ENCODE results near the gene LRFN4.
A peak's percentile ranks its signal among the peaks of the same experiment; 100 is the strongest.

The LRFN4 gene

DNA sequence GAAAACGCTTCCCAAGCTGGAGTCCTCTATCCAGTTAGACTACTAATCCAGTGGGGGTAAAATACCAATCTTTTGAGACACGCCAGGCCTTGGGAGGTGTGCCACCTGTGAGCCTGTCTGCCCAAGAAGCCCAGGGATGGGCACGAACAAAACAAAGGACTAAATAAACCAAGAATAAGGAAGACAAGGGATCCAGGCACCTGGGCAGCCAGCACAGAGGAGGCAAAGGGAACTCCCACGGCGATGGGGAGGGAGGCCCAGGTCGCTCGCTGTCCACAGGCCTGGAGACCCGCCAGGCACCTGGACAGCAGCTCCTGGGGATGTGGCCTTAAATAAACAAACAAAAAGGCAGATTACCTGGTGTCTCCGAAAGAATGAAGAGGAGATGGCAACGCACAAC, 31.4 kb downstream of the LRFN4 start:
- TF ChIP-seq, protein P1, sequence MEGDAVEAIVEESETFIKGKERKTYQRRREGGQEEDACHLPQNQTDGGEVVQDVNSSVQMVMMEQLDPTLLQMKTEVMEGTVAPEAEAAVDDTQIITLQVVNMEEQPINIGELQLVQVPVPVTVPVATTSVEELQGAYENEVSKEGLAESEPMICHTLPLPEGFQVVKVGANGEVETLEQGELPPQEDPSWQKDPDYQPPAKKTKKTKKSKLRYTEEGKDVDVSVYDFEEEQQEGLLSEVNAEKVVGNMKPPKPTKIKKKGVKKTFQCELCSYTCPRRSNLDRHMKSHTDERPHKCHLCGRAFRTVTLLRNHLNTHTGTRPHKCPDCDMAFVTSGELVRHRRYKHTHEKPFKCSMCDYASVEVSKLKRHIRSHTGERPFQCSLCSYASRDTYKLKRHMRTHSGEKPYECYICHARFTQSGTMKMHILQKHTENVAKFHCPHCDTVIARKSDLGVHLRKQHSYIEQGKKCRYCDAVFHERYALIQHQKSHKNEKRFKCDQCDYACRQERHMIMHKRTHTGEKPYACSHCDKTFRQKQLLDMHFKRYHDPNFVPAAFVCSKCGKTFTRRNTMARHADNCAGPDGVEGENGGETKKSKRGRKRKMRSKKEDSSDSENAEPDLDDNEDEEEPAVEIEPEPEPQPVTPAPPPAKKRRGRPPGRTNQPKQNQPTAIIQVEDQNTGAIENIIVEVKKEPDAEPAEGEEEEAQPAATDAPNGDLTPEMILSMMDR (IDR thresholded peaks at IDR 0.05; ENCODE audit: extremely low read depth, missing control alignments): no peak
- no peak for DNase-seq (ENCODE audit: low spot score)

DNA sequence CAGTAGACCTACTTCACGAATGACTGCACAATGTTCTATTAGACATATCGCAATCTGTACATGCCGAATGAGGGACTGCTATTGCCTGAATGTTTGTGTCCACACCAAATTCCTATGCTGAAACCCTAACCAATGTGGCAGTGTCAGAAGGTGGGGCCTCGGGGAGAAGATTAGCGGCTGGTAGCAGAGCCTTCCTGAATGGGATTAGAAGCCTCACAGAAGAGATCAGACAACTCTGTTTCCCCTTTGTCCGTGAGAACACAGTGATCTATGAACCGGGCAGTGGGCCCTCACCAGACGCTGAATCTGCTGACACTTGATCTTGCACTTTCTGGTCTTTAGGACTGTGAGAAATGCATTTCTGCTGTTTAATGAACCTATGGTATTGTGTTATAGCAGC, 33.1 kb downstream of the LRFN4 start:
- DNase-seq (ENCODE audit: low spot score): no peak
- TF ChIP-seq, protein P1 (IDR thresholded peaks at IDR 0.05; ENCODE audit: extremely low read depth, missing control alignments): no peak

DNA sequence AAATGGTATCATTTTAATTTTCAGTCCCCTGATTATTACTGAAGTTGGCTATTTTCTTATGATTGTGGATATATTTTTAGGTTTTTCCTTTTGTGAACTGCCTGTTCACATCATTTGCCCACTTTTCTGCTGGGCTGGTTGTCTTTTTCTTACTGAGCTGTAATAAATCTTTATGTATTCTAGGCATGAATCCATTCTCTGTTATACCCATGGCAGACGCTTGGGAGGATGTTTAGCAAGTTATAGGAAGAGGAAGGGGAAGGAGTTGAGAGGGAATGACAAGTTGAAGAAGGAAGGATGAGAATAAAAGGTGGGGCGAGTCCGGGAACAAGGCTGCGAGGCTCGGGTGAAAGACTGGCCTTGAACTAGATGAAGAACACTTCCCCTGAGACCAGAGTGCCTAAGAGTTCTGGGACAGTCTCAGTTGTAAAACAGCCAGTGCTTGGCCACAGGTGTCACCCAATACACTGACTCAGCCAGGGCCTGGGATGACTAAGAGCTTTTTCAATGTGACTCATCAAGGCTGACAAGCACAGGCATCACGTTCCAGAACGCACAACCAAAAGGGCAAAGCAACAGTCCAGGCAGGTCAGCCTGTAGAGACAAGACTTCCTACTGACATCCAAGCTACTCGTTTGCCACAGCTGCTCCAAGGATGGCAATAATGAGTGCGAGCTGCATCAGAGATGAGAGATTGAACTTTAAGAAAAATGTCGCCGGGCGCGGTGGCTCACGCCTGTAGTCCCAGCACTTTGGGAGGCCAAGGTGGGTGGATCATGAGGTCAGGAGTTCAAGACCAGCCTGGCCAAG, 35.2 kb downstream of the LRFN4 start:
- peak; percentile 88 for DNase-seq (ENCODE audit: low spot score)

DNA sequence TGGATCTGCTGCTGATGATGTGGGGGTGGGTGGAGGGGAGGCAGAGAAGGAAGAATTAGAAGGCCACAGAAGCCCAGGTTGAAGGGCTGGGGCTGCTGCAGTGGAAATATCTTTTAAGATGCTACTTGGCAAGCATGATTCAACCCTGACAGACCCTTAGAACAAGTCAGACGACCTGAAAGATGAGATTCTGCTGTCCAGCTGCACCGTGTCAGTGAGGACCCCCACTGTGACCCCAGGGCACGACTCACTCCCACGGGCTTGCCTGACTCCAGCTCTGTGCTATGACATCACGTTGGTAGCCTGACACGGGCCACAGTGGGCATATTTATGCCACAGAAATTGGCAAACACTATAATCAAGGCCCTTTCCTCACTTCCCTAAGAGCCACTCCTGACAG, 36.0 kb downstream of the LRFN4 start:
- TF ChIP-seq, protein P1 (IDR thresholded peaks at IDR 0.05; ENCODE audit: extremely low read depth, missing control alignments): no peak

More for the DNA sequence above, 35.2 kb downstream of the LRFN4 start:
- TF ChIP-seq, protein P1 (IDR thresholded peaks at IDR 0.05; ENCODE audit: extremely low read depth, missing control alignments): no peak

DNA sequence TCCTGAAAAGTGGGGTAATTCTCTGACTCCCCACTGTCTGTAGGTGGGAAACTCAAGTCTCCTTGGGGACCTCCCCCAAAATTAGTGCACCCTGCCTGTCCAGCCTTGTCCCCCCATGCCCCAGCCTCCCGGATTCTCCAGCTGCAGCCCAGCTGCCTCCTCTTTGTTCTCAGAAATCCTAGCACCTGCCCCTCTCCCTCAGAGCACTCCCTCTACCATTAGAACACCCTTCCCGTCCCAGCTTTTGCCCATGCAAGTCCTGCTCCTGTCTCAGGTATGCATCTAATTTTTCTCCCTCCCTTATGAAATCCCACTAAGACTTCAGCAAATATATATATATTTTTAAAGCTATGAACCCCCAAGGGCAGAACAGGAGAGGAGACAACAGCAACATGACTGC, 37.3 kb downstream of the LRFN4 start:
- DNase-seq (ENCODE audit: low spot score): no peak
- TF ChIP-seq, protein P1 (IDR thresholded peaks at IDR 0.05; ENCODE audit: extremely low read depth, missing control alignments): no peak

More for the DNA sequence above, 36.0 kb downstream of the LRFN4 start:
- no peak for DNase-seq (ENCODE audit: low spot score)

DNA sequence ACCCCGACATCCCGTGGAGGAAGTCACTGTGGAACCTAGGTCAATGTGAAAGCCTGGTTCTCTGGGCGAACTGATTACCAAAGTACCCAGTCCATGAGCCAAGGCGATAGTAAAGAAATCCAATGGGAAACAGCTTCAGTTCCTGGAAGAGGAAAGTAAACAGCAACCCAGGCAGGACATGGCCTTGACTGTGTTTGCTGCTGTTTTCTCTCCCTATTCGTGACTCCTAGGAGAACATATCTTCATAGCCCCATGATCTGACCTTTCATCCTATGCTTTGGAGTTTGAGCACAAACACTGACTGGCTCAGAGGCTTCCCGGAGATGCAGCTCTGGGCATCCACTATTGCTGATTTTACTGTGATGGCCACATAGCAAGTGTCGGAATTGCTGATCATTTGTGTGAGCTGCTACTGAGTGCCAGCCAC, 45.1 kb downstream of the LRFN4 start:
- TF ChIP-seq, protein P1 (IDR thresholded peaks at IDR 0.05; ENCODE audit: extremely low read depth, missing control alignments): no peak
- DNase-seq (ENCODE audit: low spot score): no peak

DNA sequence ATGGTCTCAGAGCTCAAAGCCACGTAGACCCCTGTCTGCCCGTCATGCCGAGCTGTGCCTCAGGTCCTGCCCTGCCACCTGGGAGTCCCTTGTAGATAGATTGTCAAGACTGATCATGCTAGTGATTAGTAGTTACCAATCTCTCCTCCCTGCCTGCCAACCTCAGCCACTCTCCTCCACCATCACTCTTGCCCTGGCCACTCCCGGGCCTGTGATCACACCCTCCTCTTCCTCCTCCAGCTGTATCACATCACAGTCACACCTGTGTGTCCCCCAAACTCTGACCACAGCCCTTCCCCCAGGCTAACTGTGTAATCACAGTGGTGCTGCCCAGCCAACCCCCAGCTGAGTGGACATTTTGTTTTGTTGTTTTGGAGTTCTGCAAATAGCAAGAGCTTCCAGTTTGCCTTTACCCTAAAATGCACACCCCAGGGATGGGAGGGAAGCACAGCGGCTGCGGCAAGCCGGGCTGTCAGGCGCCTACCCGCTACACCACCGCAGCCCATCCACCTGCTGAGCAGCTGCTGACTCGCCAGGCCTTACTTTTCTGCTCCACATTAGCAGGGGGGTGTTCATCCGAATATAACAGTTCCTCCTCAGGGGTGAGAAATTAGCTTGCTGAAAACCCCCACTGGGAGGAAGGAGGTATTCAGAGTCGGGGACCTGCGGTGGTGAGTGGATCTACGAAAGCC, 45.8 kb downstream of the LRFN4 start:
- no peak for DNase-seq (ENCODE audit: low spot score)
- TF ChIP-seq, protein P1 (IDR thresholded peaks at IDR 0.05; ENCODE audit: extremely low read depth, missing control alignments): no peak

Measured in GM20000 (cell line).